B cell (primary cell): Measurements from ENCODE around the gene KCNMB3. TPM values are rescaled to one million over a fixed set of nuclear protein-coding genes. Genes with fewer than 3 reads are reported as not detected.
"Not testable (repeated sequence)": the region's sequence is repeated elsewhere in the genome, so short reads cannot be mapped to it uniquely, and the experiment has no call there.

Source experiments
- ATAC-seq: fragments of 200-7000 bp; cut with Tn5 transposase; one replicate; pipeline ENCODE4 v1.10.0; 2021; ENCODE audit warnings: low read depth, mild to moderate bottlenecking, moderate number of reproducible peaks, moderate library complexity
- CTCF ChIA-PET: fragments of 350-600 bp; sonication (Branson Sonifier 250); formaldehyde crosslinking; loops from one replicate; lab custom pipeline; 2021; ENCODE audit warnings: antibody characterized with exemption, inconsistent platforms; lab: Charles Lee
- POLR2A ChIA-PET: fragments of 350-600 bp; sonication (Branson Sonifier 250); formaldehyde crosslinking; loops from one replicate; lab custom pipeline; 2021; ENCODE audit warnings: antibody characterized with exemption; lab: Charles Lee
- DNase-seq: peaks from one replicate; pipeline ENCODE4 v3.0.0; 2013
- H2AFZ ChIP-seq: 2 replicates; pipeline ENCODE4 v1.6.1; 2012; ENCODE audit warnings: mild to moderate bottlenecking, low read depth, low read length; ENCODE audit not compliant: insufficient read depth, poor library complexity, severe bottlenecking
- H3K27ac ChIP-seq, 2 donors: 1 replicate in 1 of 2; 2 replicates in 1 of 2; pipeline ENCODE4 v1.5.1; 2012 to 2013; ENCODE audit warnings: low read length in 2 of 2, mild to moderate bottlenecking in 2 of 2, moderate library complexity in 1 of 2
- H3K27me3 ChIP-seq, 4 experiments: fragments of 200-600 bp in 1 of 4; sonication (generic) in 1 of 4; replicated peaks in 1 of 4; 1 replicate in 2 of 4; 2 replicates in 2 of 4; pipeline versions ENCODE4 v1.6.1 to v1.7.0; 2013 to 2016; ENCODE audit warnings: low read length in 3 of 4, mild to moderate bottlenecking in 2 of 4, mixed read lengths in 1 of 4, moderate library complexity in 1 of 4; ENCODE audit not compliant: insufficient read depth in 4 of 4, control insufficient read depth in 3 of 4; ENCODE audit errors: control extremely low read depth in 1 of 4
- H3K36me3 ChIP-seq, 2 experiments: replicated peaks in 1 of 2; 1 replicate in 1 of 2; 2 replicates in 1 of 2; pipeline versions ENCODE4 v1.6.1 to v1.7.1; 2013; ENCODE audit warnings: low read length in 1 of 2; ENCODE audit not compliant: insufficient read depth in 2 of 2, control insufficient read depth in 1 of 2; ENCODE audit errors: control extremely low read depth in 1 of 2, extremely low read depth in 1 of 2
- H3K4me1 ChIP-seq, 2 donors: fragments of 200-600 bp in 1 of 2; sonication (generic) in 1 of 2; 1 replicate in 1 of 2; 2 replicates in 1 of 2; pipeline versions ENCODE4 v1.5.1 to v1.6.1; 2013 to 2017; ENCODE audit warnings: low read length in 2 of 2; ENCODE audit not compliant: control insufficient read depth in 2 of 2, insufficient read depth in 2 of 2
- H3K4me2 ChIP-seq: replicated peaks from 2 replicates; pipeline ENCODE3; 2012; ENCODE audit warnings: mild to moderate bottlenecking, low read depth, low read length; ENCODE audit not compliant: poor library complexity, severe bottlenecking
- H3K4me3 ChIP-seq, 5 experiments: fragments of 200-600 bp in 1 of 5; sonication (generic) in 1 of 5; 1 replicate in 3 of 5; 2 replicates in 2 of 5; pipeline versions ENCODE4 v1.5.1 to v1.7.0; 2011 to 2016; ENCODE audit warnings: low read length in 4 of 5, mild to moderate bottlenecking in 4 of 5, low read depth in 2 of 5, control low read depth in 1 of 5, moderate library complexity in 1 of 5; ENCODE audit not compliant: insufficient read depth in 1 of 5; ENCODE audit errors: control extremely low read depth in 1 of 5, extremely low read depth in 1 of 5
- H3K79me2 ChIP-seq: fragments of 200-600 bp; sonication (generic); one replicate; pipeline ENCODE4 v1.6.0; 2016; ENCODE audit warnings: low read length; ENCODE audit not compliant: control insufficient read depth, insufficient read depth
- H3K9ac ChIP-seq: fragments of 200-600 bp; sonication (generic); 2 replicates; pipeline ENCODE4 v1.6.1; 2017; ENCODE audit warnings: mild to moderate bottlenecking, low read length, moderate library complexity
- H3K9me3 ChIP-seq, 3 donors: one replicate each; pipeline versions ENCODE4 v1.6.1 to v1.7.1; 2013; ENCODE audit warnings: low read length in 2 of 3; ENCODE audit not compliant: control insufficient read depth in 2 of 3, insufficient read depth in 1 of 3; ENCODE audit errors: control extremely low read depth in 1 of 3
- H4K20me1 ChIP-seq: 2 replicates; pipeline ENCODE4 v1.6.0; 2012; ENCODE audit warnings: mild to moderate bottlenecking, low read length; ENCODE audit not compliant: insufficient read depth, control insufficient read depth, poor library complexity, severe bottlenecking
- H3K27ac Mint-ChIP-seq: one replicate; pipeline ENCODE4 v1.8.0; 2021; ENCODE audit warnings: mixed read lengths
- H3K27me3 Mint-ChIP-seq: one replicate; pipeline ENCODE4 v1.8.0; 2021; ENCODE audit warnings: mixed read lengths
- H3K4me1 Mint-ChIP-seq: one replicate; pipeline ENCODE4 v1.8.0; 2021; ENCODE audit warnings: mixed read lengths
- H3K4me3 Mint-ChIP-seq: one replicate; pipeline ENCODE4 v1.8.0; 2021; ENCODE audit warnings: mixed read lengths
- H3K9me3 Mint-ChIP-seq: one replicate; pipeline ENCODE4 v1.8.0; 2022; ENCODE audit warnings: mixed read lengths; ENCODE audit not compliant: insufficient read depth
- CTCF ChIP-seq: fragments of 200-600 bp; IDR thresholded peaks from one replicate; pipeline ENCODE4 v1.8.0; 2022; ENCODE audit warnings: antibody characterized with exemption, mild to moderate bottlenecking
- EZH2 ChIP-seq: IDR thresholded peaks from 2 replicates; pipeline ENCODE4 v1.6.1; 2012; ENCODE audit warnings: borderline replicate concordance, low read depth, mild to moderate bottlenecking, moderate library complexity, low read length; ENCODE audit not compliant: insufficient read depth, poor library complexity, severe bottlenecking
- WGBS: methylation state at CpG from one replicate; pipeline ENCODE4 v1.1.5; 2013; ENCODE audit warnings: missing lambda C conversion rate; ENCODE audit not compliant: insufficient coverage; 5-methylcytosine and 5-hydroxymethylcytosine counted together
- intact Hi-C: fragments of 100-400 bp; cut with micrococcal nuclease; formaldehyde crosslinking; loops from one replicate; pipeline ENCODE4 v1.10.0; 2022
- polyA plus RNA-seq: library from polyadenylated mRNA; depleted of rRNA; stranded (reverse); fragments of >200 nt; gene quantifications from 2 replicates; pipeline ENCODE4 v1.2.3, GENCODE V29; 2012
- total RNA-seq, 2 donors: library from RNA; stranded (reverse); fragments of 120-200 nt in 1 of 2; gene quantifications; 1 replicate in 1 of 2; 2 replicates in 1 of 2; pipeline versions ENCODE4 v1.2.3 to v1.2.4, GENCODE V29; 2013 to 2022

Gene KCNMB3
- total and polyA plus RNA-seq, 2 donors (not counting 1 experiment from before 2014, with no cell fraction given) = 3.5 to 5.7 TPM

GRCh38 chr3:179258820-179259219 is 7.9 kb upstream of the KCNMB3 start:
- H3K79me2 ChIP-seq = no peaks in the 10 kb centered on the region
- no peak for TF ChIP-seq CTCF
- no peak for TF ChIP-seq EZH2

GRCh38 chr3:179257742-179258141 is 6.8 kb upstream of the KCNMB3 start:
- CTCF ChIA-PET, H3K9ac ChIP-seq, H3K4me3 Mint-ChIP-seq, ATAC-seq, DNase-seq, H3K4me3 ChIP-seq, H3K27me3 ChIP-seq, H2AFZ ChIP-seq, H3K36me3 ChIP-seq, H3K27ac ChIP-seq, H3K27me3 Mint-ChIP-seq, H4K20me1 ChIP-seq, POLR2A ChIA-PET, H3K4me2 ChIP-seq, H3K79me2 ChIP-seq, intact Hi-C loops: not testable (repeated sequence)
- peak overlapping the region; percentile 6 for H3K27ac Mint-ChIP-seq
- 97% methylated on average over 9 of the region's 11 CpGs for WGBS
- H3K4me1 Mint-ChIP-seq = peaks cover 36% of the 10 kb centered on the region
- Histone ChIP-seq H3K9me3 (peaks cover 0 to 17% (median 0%) of the 10 kb centered on the region in 3 donors), H3K4me1 (peaks cover 8 to 12% of the 10 kb centered on the region in 2 donors)
- peaks cover 12% of the 10 kb centered on the region for H3K9me3 Mint-ChIP-seq

More at GRCh38 chr3:179258820-179259219, 7.9 kb upstream of the KCNMB3 start:
- Histone ChIP-seq H3K9me3 (peaks cover 0 to 24% (median 0%) of the 10 kb centered on the region in 3 donors), H3K36me3 (no peaks in the 10 kb centered on the region), H3K4me1 (peaks cover 8 to 12% of the 10 kb centered on the region in 2 donors), H3K4me2 (no peak overlapping the region), H3K27me3 (no peaks in the 10 kb centered on the region), H4K20me1 (no peaks in the 10 kb centered on the region), H3K27ac (no peak overlapping the region), H3K4me3 (no peak overlapping the region), H2AFZ (no peak overlapping the region), H3K9ac (no peak overlapping the region)
- peak overlapping the region; percentile 2 for H3K4me3 Mint-ChIP-seq
- H3K9me3 Mint-ChIP-seq = peaks cover 12% of the 10 kb centered on the region
- ATAC-seq (no peak), DNase-seq (peak; percentile 15)
- peaks cover 36% of the 10 kb centered on the region for H3K4me1 Mint-ChIP-seq
- CTCF ChIA-PET = no interaction called here
- POLR2A ChIA-PET = no interaction called here
- H3K27me3 Mint-ChIP-seq = no peaks in the 10 kb centered on the region
- WGBS = 77% methylated on average over 5 of the region's 5 CpGs
- intact Hi-C loops = no loop called here
- H3K27ac Mint-ChIP-seq = peak overlapping the region; percentile 57
